Ascending aorta (tissue), 2 donors: ENCODE results near the gene TREML4. TPM values are rescaled to one million over a fixed set of nuclear protein-coding genes. Genes with fewer than 3 reads are reported as not detected.

Experiments
- DNase-seq, 2 donors: peaks; one replicate each; pipeline ENCODE4 v3.0.0-alpha.2; 2019; ENCODE audit warnings: low spot score in 2 of 2
- H3K27ac ChIP-seq, 2 donors: fragments of 200-600 bp; sonication (generic); one replicate each; pipeline ENCODE4 v1.5.1; 2016 to 2017; ENCODE audit warnings: mild to moderate bottlenecking in 1 of 2
- H3K27me3 ChIP-seq: fragments of 200-600 bp; sonication (generic); one replicate; pipeline ENCODE4 v1.5.1; 2017
- H3K36me3 ChIP-seq, 2 donors: fragments of 200-600 bp; sonication (generic); one replicate each; pipeline ENCODE4 v1.5.1; 2016
- H3K4me1 ChIP-seq, 2 donors: fragments of 200-600 bp; sonication (generic); one replicate each; pipeline ENCODE4 v1.5.1; 2016 to 2017; ENCODE audit warnings: mild to moderate bottlenecking in 1 of 2
- H3K4me3 ChIP-seq, 2 donors: fragments of 200-600 bp; sonication (generic); one replicate each; pipeline ENCODE4 v1.5.1; 2016 to 2017; ENCODE audit warnings: mild to moderate bottlenecking in 1 of 2
- H3K9me3 ChIP-seq, 2 donors: fragments of 200-600 bp; sonication (generic); one replicate each; pipeline ENCODE4 v1.5.1; 2016
- intact Hi-C: fragments of 100-400 bp; cut with DNase I; formaldehyde crosslinking; loops from one replicate; pipeline ENCODE4 v1.15.1; 2023
- total RNA-seq: library from RNA; depleted of rRNA; stranded (reverse); fragments of >200 nt; gene quantifications from one replicate; pipeline ENCODE4 v1.1.0, GENCODE V29; 2016
- TF ChIP-seq, protein P1 (sequence below), 3 experiments: fragments of 200-600 bp in 2 of 3; fragments of 450-650 bp in 1 of 3; sonication (generic) in 2 of 3; IDR thresholded peaks; one replicate each; pipeline ENCODE4 v1.5.1; 2016 to 2019; ENCODE audit warnings: antibody characterized with exemption in 3 of 3, mild to moderate bottlenecking in 1 of 3, moderate library complexity in 1 of 3

Gene TREML4
- total RNA-seq, 1 donor from 2014 or later = not detected

- Histone ChIP-seq H3K4me3 (no peak overlapping the region), H3K27ac (no peak overlapping the region), H3K9me3 (no peaks in the 10 kb centered on the region), H3K27me3 (no peaks in the 10 kb centered on the region), H3K36me3 (no peaks in the 10 kb centered on the region), H3K4me1 (no peaks in the 10 kb centered on the region)
- DNase-seq = no peak
- intact Hi-C loops = no loop called here
- TF ChIP-seq, protein P1, sequence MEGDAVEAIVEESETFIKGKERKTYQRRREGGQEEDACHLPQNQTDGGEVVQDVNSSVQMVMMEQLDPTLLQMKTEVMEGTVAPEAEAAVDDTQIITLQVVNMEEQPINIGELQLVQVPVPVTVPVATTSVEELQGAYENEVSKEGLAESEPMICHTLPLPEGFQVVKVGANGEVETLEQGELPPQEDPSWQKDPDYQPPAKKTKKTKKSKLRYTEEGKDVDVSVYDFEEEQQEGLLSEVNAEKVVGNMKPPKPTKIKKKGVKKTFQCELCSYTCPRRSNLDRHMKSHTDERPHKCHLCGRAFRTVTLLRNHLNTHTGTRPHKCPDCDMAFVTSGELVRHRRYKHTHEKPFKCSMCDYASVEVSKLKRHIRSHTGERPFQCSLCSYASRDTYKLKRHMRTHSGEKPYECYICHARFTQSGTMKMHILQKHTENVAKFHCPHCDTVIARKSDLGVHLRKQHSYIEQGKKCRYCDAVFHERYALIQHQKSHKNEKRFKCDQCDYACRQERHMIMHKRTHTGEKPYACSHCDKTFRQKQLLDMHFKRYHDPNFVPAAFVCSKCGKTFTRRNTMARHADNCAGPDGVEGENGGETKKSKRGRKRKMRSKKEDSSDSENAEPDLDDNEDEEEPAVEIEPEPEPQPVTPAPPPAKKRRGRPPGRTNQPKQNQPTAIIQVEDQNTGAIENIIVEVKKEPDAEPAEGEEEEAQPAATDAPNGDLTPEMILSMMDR (IDR thresholded peaks at IDR 0.05) = no peak
Observed at GRCh38 chr6:41280381-41281057, 52.4 kb downstream of the TREML4 start.

- Histone ChIP-seq H3K9me3 (no peaks in the 10 kb centered on the region), H3K36me3 (no peaks in the 10 kb centered on the region), H3K4me3 (no peak overlapping the region), H3K4me1 (no peaks in the 10 kb centered on the region), H3K27ac (no peak overlapping the region), H3K27me3 (no peaks in the 10 kb centered on the region)
- TF ChIP-seq, protein P1 (IDR thresholded peaks at IDR 0.05) = no peak
- DNase-seq = no peak
- intact Hi-C loops = no loop called here
Observed at GRCh38 chr6:41283600-41283999, 55.5 kb downstream of the TREML4 start.

- H3K9me3 ChIP-seq = no peaks in the 10 kb centered on the region
- TF ChIP-seq, protein P1 (IDR thresholded peaks at IDR 0.05) = no peak
- intact Hi-C loops = no loop called here
- no peak overlapping the region for H3K4me3 ChIP-seq
- no peak for DNase-seq
- H3K27me3 ChIP-seq = no peaks in the 10 kb centered on the region
- no peak overlapping the region for H3K27ac ChIP-seq
- H3K36me3 ChIP-seq = no peaks in the 10 kb centered on the region
- H3K4me1 ChIP-seq = no peaks in the 10 kb centered on the region
Observed at GRCh38 chr6:41284726-41285125, 56.6 kb downstream of the TREML4 start.

DNA sequence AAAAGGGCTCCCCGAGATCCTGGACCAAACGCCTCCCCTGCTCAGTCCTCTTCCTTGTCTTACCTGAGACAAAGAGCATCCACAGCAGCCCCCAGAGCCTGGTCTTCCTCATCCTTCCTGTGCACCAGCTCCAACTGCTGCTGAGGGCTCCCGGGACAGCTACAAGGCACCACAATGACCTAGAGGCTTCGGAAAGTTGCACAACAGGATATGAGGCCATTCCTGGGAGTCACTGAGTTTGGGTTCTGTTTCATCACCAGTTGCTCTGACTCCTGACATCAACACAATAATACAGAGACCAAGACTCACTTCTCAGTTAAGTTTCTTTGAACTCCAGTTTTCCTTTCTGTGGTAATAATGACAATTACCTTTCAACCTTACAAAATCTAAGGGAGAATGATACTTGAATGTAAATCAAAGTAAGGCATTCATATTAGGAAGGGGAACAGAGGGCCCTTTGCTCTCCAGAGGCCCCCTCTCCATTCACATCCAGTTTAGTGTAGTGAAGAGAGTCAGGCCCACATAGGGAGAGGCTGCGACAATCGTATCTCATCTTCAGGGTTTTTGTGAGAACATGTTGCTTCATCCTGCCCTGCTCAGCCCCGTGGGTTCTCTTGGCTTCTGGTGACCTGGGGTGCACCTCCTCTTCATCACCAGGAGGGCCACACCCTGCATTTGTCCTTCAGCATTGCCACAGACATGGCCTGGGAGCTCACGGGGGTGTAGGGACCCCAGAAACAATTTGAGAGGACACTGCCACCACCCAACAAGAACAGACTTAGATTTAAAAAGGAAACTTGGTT, 58.6 kb downstream of the TREML4 start, which contains the start of gene TREM1:
TSS of gene TREM1 (minus strand) at position 139 of the 803 bp plus-strand sequence. CDS start at position 112, 27 bp downstream.
- Histone ChIP-seq H3K36me3 (no peaks in the 10 kb centered on the region), H3K4me1 (no peaks in the 10 kb centered on the region), H3K27me3 (no peaks in the 10 kb centered on the region), H3K9me3 (no peaks in the 10 kb centered on the region), H3K27ac (peak within 1 kb of the TSS in 1 of 2 donors; percentile 43), H3K4me3 (no peak within 1 kb of the TSS)
- TF ChIP-seq, protein P1 (IDR thresholded peaks at IDR 0.05) = no peak
- intact Hi-C loops = no loop called here
- DNase-seq = peak; percentile 36 to 79

GRCh38 chr6:41288030-41288753, 60.0 kb downstream of the TREML4 start:
- Histone ChIP-seq H3K36me3 (no peaks in the 10 kb centered on the region), H3K4me1 (no peaks in the 10 kb centered on the region), H3K27ac (no peak overlapping the region), H3K4me3 (no peak overlapping the region), H3K27me3 (no peaks in the 10 kb centered on the region), H3K9me3 (no peaks in the 10 kb centered on the region)
- intact Hi-C loops = no loop called here
- DNase-seq = no peak
- TF ChIP-seq, protein P1 (IDR thresholded peaks at IDR 0.05) = no peak

Other genes starting within 250 kb of the TREML4 start
- gene UNC5CL, start 189.1 kb upstream of the TREML4 start, total RNA-seq = 0.53 TPM
- gene TSPO2, start 185.9 kb upstream of the TREML4 start, total RNA-seq = not detected
- not detected for gene APOBEC2, start 175.1 kb upstream of the TREML4 start, total RNA-seq
- not detected for gene OARD1, start 156.0 kb upstream of the TREML4 start, total RNA-seq
- 10.4 TPM for gene NFYA, start 155.4 kb upstream of the TREML4 start, total RNA-seq
- not detected for gene TREML1, start 74.0 kb upstream of the TREML4 start, total RNA-seq
- gene TREM2, start 65.2 kb upstream of the TREML4 start, total RNA-seq = 0.43 TPM
- not detected for gene TREML2, start 27.2 kb upstream of the TREML4 start, total RNA-seq
- gene TREM1, start 58.3 kb downstream of the TREML4 start, total RNA-seq = not detected
- not detected for gene NCR2, start 107.3 kb downstream of the TREML4 start, total RNA-seq